Left lung (tissue), 10 donors: ENCODE measurements around the gene POMT2. TPM values are rescaled to one million over a fixed set of nuclear protein-coding genes. Genes with fewer than 3 reads are reported as not detected.
"Not testable (repeated sequence)": the region's sequence is repeated elsewhere in the genome, so short reads cannot be mapped to it uniquely, and the experiment has no call there.

Experiments
- ATAC-seq: fragments of 200-7000 bp; cut with Tn5 transposase; one replicate; pipeline ENCODE4 v1.9.1; 2020; ENCODE audit warnings: moderate library complexity
- DNase-seq, 4 donors: peaks; one replicate each; pipeline ENCODE4 v3.0.0-alpha.2; 2013 to 2020
- H3K27ac ChIP-seq, 2 donors: fragments of 200-600 bp; sonication (generic) in 1 of 2; one replicate each; pipeline versions ENCODE4 v1.5.0 to v1.8.0; 2020 to 2021
- H3K27me3 ChIP-seq, 2 donors: fragments of 200-600 bp; sonication (generic) in 1 of 2; one replicate each; pipeline versions ENCODE4 v1.5.0 to v1.8.0; 2020 to 2021
- H3K36me3 ChIP-seq, 2 donors: fragments of 200-600 bp; sonication (generic) in 1 of 2; one replicate each; pipeline versions ENCODE4 v1.5.0 to v1.8.0; 2020 to 2021
- H3K4me1 ChIP-seq, 2 donors: fragments of 200-600 bp; one replicate each; pipeline ENCODE4 v1.8.0; 2021
- H3K4me3 ChIP-seq, 2 donors: fragments of 200-600 bp; sonication (generic) in 1 of 2; one replicate each; pipeline versions ENCODE4 v1.5.0 to v1.8.0; 2020 to 2021; ENCODE audit warnings: mild to moderate bottlenecking in 1 of 2
- H3K9me3 ChIP-seq, 2 donors: fragments of 200-600 bp; sonication (generic) in 1 of 2; one replicate each; pipeline versions ENCODE4 v1.5.0 to v1.8.0; 2020 to 2021
- intact Hi-C, 2 donors: fragments of 100-400 bp; cut with DNase I; formaldehyde crosslinking; loops; one replicate each; pipeline versions ENCODE4 v1.11.2 to v1.14.2; 2022
- polyA plus RNA-seq, 6 donors: library from polyadenylated mRNA; unstranded; fragments of 120-200 nt; gene quantifications; one replicate each; pipeline ENCODE4 v1.2.1, GENCODE V29; 2013; ENCODE audit not compliant: insufficient read length in 6 of 6
- total RNA-seq, 2 donors: library from RNA; stranded (reverse); fragmentation: NEBNext Ultra II Directional; extraction: Animal tissue kit (Norgen Biotek cat#: 25700); gene quantifications; one replicate each; pipeline ENCODE4 v1.2.1, GENCODE V29; 2021
- TF ChIP-seq, protein P1 (sequence below), 2 donors: fragments of 200-600 bp; sonication (generic) in 1 of 2; IDR thresholded peaks; one replicate each; pipeline versions ENCODE4 v1.5.0 to v1.8.0; 2021; ENCODE audit warnings: antibody characterized with exemption in 2 of 2
- donor health status: DM: no; HTN: yes; CAD: no.
- donor health status: DM: no; HTN: no; CAD: no.

Gene POMT2
- total and polyA plus RNA-seq, 8 donors = 25.5 to 34.3 (median 31.6) TPM

- DNase-seq (no peak), ATAC-seq (no peak)
- intact Hi-C loops = no loop called here
- no peak overlapping the region for H3K4me3 ChIP-seq
- TF ChIP-seq, protein P1, sequence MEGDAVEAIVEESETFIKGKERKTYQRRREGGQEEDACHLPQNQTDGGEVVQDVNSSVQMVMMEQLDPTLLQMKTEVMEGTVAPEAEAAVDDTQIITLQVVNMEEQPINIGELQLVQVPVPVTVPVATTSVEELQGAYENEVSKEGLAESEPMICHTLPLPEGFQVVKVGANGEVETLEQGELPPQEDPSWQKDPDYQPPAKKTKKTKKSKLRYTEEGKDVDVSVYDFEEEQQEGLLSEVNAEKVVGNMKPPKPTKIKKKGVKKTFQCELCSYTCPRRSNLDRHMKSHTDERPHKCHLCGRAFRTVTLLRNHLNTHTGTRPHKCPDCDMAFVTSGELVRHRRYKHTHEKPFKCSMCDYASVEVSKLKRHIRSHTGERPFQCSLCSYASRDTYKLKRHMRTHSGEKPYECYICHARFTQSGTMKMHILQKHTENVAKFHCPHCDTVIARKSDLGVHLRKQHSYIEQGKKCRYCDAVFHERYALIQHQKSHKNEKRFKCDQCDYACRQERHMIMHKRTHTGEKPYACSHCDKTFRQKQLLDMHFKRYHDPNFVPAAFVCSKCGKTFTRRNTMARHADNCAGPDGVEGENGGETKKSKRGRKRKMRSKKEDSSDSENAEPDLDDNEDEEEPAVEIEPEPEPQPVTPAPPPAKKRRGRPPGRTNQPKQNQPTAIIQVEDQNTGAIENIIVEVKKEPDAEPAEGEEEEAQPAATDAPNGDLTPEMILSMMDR (IDR thresholded peaks at IDR 0.05) = no peak
- no peaks in the 10 kb centered on the region for H3K27me3 ChIP-seq
- H3K27ac ChIP-seq = no peak overlapping the region
- H3K4me1 ChIP-seq = no peaks in the 10 kb centered on the region
- H3K36me3 ChIP-seq = peaks cover 0 to 52% of the 10 kb centered on the region in 2 donors
- H3K9me3 ChIP-seq = no peaks in the 10 kb centered on the region
Observed at GRCh38 chr14:77339407-77339806, 18.7 kb upstream of the POMT2 start.

DNA sequence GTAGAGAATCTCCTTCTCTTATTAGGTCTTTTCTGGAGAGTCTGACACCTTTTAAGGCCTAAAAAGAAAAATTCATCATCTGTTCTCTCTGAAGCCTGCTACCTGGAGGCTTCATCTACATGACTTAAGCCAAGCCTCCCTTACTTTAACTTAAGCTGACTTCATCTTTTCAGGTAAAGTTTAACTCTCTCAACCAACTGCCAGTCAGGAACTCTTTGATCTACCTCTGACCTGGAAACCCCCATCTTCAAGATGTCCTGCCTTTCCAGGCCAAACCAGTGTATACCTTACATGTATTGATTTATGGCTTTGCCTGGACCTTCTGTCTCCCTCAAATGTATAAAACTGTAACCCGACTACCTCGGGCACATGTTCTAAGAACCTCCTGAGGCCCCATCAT, 17.6 kb upstream of the POMT2 start:
- H3K4me1 ChIP-seq = no peaks in the 10 kb centered on the region
- intact Hi-C loops = no loop called here
- H3K9me3 ChIP-seq = no peaks in the 10 kb centered on the region
- DNase-seq (no peak), ATAC-seq (no peak)
- no peak overlapping the region for H3K27ac ChIP-seq
- peaks cover 0 to 47% of the 10 kb centered on the region in 2 donors for H3K36me3 ChIP-seq
- no peak overlapping the region for H3K4me3 ChIP-seq
- H3K27me3 ChIP-seq = no peaks in the 10 kb centered on the region
- TF ChIP-seq, protein P1 (IDR thresholded peaks at IDR 0.05) = no peak

- H3K36me3 ChIP-seq = peaks cover 0 to 43% of the 10 kb centered on the region in 2 donors
- no peak overlapping the region for H3K4me3 ChIP-seq
- no peaks in the 10 kb centered on the region for H3K9me3 ChIP-seq
- intact Hi-C loops = no loop called here
- no peaks in the 10 kb centered on the region for H3K27me3 ChIP-seq
- DNase-seq (no peak), ATAC-seq (no peak)
- TF ChIP-seq, protein P1 (IDR thresholded peaks at IDR 0.05) = no peak
- H3K4me1 ChIP-seq = no peaks in the 10 kb centered on the region
- H3K27ac ChIP-seq = no peak overlapping the region
Observed at GRCh38 chr14:77337880-77338279, 17.2 kb upstream of the POMT2 start.

GRCh38 chr14:77337255-77337654, 16.6 kb upstream of the POMT2 start:
- ATAC-seq, H3K9me3 ChIP-seq, H3K27ac ChIP-seq, H3K4me1 ChIP-seq, H3K27me3 ChIP-seq, H3K4me3 ChIP-seq, intact Hi-C loops, DNase-seq: not testable (repeated sequence)
- H3K36me3 ChIP-seq = peaks cover 0 to 37% of the 10 kb centered on the region in 2 donors

- H3K36me3 ChIP-seq = peaks cover 0 to 20% of the 10 kb centered on the region in 2 donors
Observed at GRCh38 chr14:77335576-77335975, 14.9 kb upstream of the POMT2 start.

GRCh38 chr14:77329872-77330271, 9.2 kb upstream of the POMT2 start:
- no peak overlapping the region for H3K27ac ChIP-seq
- DNase-seq = no peak

More at GRCh38 chr14:77335576-77335975, 14.9 kb upstream of the POMT2 start:
- intact Hi-C loops = no loop called here
- DNase-seq (no peak), ATAC-seq (no peak)
- no peaks in the 10 kb centered on the region for H3K27me3 ChIP-seq
- H3K27ac ChIP-seq = no peak overlapping the region
- H3K9me3 ChIP-seq = no peaks in the 10 kb centered on the region
- no peaks in the 10 kb centered on the region for H3K4me1 ChIP-seq
- no peak overlapping the region for H3K4me3 ChIP-seq
- TF ChIP-seq, protein P1 (IDR thresholded peaks at IDR 0.05) = no peak

More at GRCh38 chr14:77329872-77330271, 9.2 kb upstream of the POMT2 start:
- H3K36me3 ChIP-seq = no peaks in the 10 kb centered on the region
- no peak overlapping the region for H3K4me3 ChIP-seq
- TF ChIP-seq, protein P1 (IDR thresholded peaks at IDR 0.05) = no peak
- no peak for ATAC-seq
- intact Hi-C loops = no loop called here
- H3K4me1 ChIP-seq = no peaks in the 10 kb centered on the region
- no peaks in the 10 kb centered on the region for H3K27me3 ChIP-seq
- H3K9me3 ChIP-seq = no peaks in the 10 kb centered on the region
